Stomach (tissue), 9 donors: Measurements from ENCODE around the gene CFAP299. TPM values are rescaled to one million over a fixed set of nuclear protein-coding genes. Genes with fewer than 3 reads are reported as not detected.

ENCODE experiments used
- DNase-seq, 2 donors: peaks; one replicate each; pipeline versions ENCODE4 v3.0.0 to v3.0.0-alpha.2; 2013 to 2019
- H3K27ac ChIP-seq, 5 donors: fragments of 200-600 bp in 4 of 5; sonication (generic) in 4 of 5; one replicate each; pipeline ENCODE4 v1.5.1; 2013 to 2019; ENCODE audit warnings: mild to moderate bottlenecking in 1 of 5, moderate library complexity in 1 of 5
- H3K27me3 ChIP-seq, 3 donors: fragments of 200-600 bp; sonication (generic); one replicate each; pipeline ENCODE4 v1.5.1; 2017 to 2019; ENCODE audit warnings: mixed run types in 1 of 3
- H3K36me3 ChIP-seq, 4 donors: fragments of 200-600 bp; sonication (generic); 1 replicate in 3 of 4; 2 replicates in 1 of 4; pipeline ENCODE4 v1.5.1; 2016 to 2019
- H3K4me1 ChIP-seq, 4 donors: fragments of 200-600 bp; sonication (generic); one replicate each; pipeline ENCODE4 v1.5.1; 2016 to 2019
- H3K4me3 ChIP-seq, 4 donors: fragments of 200-600 bp; sonication (generic) in 3 of 4; one replicate each; pipeline ENCODE4 v1.5.1; 2016 to 2019; ENCODE audit warnings: mild to moderate bottlenecking in 1 of 4
- H3K9me3 ChIP-seq, 4 donors: fragments of 200-600 bp; sonication (generic); one replicate each; pipeline ENCODE4 v1.5.1; 2016 to 2019
- CTCF ChIP-seq, 7 experiments: fragments of 450-650 bp in 4 of 7; fragments of 200-600 bp in 3 of 7; sonication (generic) in 3 of 7; IDR thresholded peaks; one replicate each; pipeline ENCODE4 v1.5.1; 2016 to 2019; ENCODE audit warnings: antibody characterized with exemption in 7 of 7, control low read depth in 2 of 7, mild to moderate bottlenecking in 1 of 7
- EP300 ChIP-seq: sonication (generic); formaldehyde crosslinking; IDR thresholded peaks from one replicate; pipeline ENCODE4 v1.6.1; 2017; ENCODE audit warnings: antibody characterized with exemption
- POLR2A ChIP-seq, 4 donors: fragments of 450-650 bp; IDR thresholded peaks; one replicate each; pipeline ENCODE4 v1.6.1; 2016; ENCODE audit warnings: antibody characterized with exemption in 4 of 4, control low read depth in 2 of 4, mild to moderate bottlenecking in 1 of 4, moderate library complexity in 1 of 4
- POLR2AphosphoS5 ChIP-seq, 3 donors: sonication (generic); formaldehyde crosslinking; IDR thresholded peaks; one replicate each; pipeline ENCODE4 v1.6.1; 2016; ENCODE audit warnings: antibody characterized with exemption in 3 of 3
- WGBS, 5 donors: extraction: QIAGEN DNeasy Blood & Tissue Kit in 3 of 5; methylation state at CpG; one replicate each; pipeline versions ENCODE4 v1.1.5 to v1.1.7; 2013 to 2018; 5-methylcytosine and 5-hydroxymethylcytosine counted together
- intact Hi-C: fragments of 100-400 bp; cut with DNase I; formaldehyde crosslinking; loops from one replicate; pipeline ENCODE4 v1.15.1; 2023; ENCODE audit warnings: low total_unique reads
- polyA plus RNA-seq, 3 donors: library from polyadenylated mRNA; stranded (reverse); fragments of 200-250 nt; gene quantifications; one replicate each; pipeline ENCODE4 v1.2.3, GENCODE V29; 2013
- total RNA-seq, 5 donors: library from RNA; depleted of rRNA; stranded (reverse); fragments of >200 nt; gene quantifications; one replicate each; pipeline versions ENCODE4 v1.1.0 to v1.2.3, GENCODE V29; 2014 to 2016
- donor health status: healthy with polysubstance abuse.
- donor health status: Bipolar disorder and iron deficiency.
- donor health status: healthy.

The CFAP299 gene
- total and polyA plus RNA-seq, 8 donors = 0.73 TPM; not detected in 7

- H3K36me3 ChIP-seq = no peaks in the 10 kb centered on the region
- H3K4me3 ChIP-seq = no peak overlapping the region
- peaks cover 0 to 13% (median 0%) of the 10 kb centered on the region in 4 donors for H3K4me1 ChIP-seq
- H3K27ac ChIP-seq = no peak overlapping the region
- no peaks in the 10 kb centered on the region for H3K9me3 ChIP-seq
- TF ChIP-seq POLR2A (IDR thresholded peaks at IDR 0.05) (no peak), CTCF (IDR thresholded peaks at IDR 0.05) (no peak), POLR2AphosphoS5 (IDR thresholded peaks at IDR 0.05) (no peak), EP300 (no peak)
- intact Hi-C loops = no loop called here
- no peak for DNase-seq
- no peaks in the 10 kb centered on the region for H3K27me3 ChIP-seq
- 72 to 85% (median 79%) methylated on average over 3 of the region's 3 CpGs for WGBS, 5 donors
These were observed 140.3 kb downstream of the CFAP299 start for GRCh38 chr4:80475798-80476197.

GRCh38 chr4:80484712-80485111 is 149.2 kb downstream of the CFAP299 start:
- no peak for DNase-seq
- H3K27me3 ChIP-seq = no peaks in the 10 kb centered on the region
- H3K27ac ChIP-seq = no peak overlapping the region
- H3K4me1 ChIP-seq = no peaks in the 10 kb centered on the region
- TF ChIP-seq POLR2A (IDR thresholded peaks at IDR 0.05) (no peak), POLR2AphosphoS5 (IDR thresholded peaks at IDR 0.05) (no peak), CTCF (IDR thresholded peaks at IDR 0.05) (no peak), EP300 (no peak)
- intact Hi-C loops = no loop called here
- H3K36me3 ChIP-seq = no peaks in the 10 kb centered on the region
- no peak overlapping the region for H3K4me3 ChIP-seq
- 87 to 95% (median 92%) methylated on average over 2 of the region's 2 CpGs for WGBS, 5 donors
- H3K9me3 ChIP-seq = no peaks in the 10 kb centered on the region

DNA sequence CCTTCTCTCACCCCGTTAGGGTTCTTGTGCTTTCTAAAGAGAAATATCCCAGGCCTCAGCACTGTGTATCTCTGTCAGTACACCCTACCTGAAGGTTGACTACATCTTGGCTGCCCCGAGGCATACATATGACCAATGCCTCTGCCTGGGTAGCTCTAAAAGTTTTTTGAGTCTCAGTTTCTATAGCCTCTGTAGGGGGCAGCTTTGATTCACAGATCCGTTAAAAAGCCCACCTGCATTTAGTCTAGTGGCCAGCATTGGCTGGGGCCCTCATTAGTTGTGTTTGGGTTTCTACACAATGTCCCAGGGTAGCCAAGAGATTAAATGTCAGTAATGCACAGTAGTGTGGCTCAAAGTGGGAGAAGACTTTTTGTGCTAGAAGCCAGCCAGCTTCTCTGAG is 151.1 kb downstream of the CFAP299 start:
- 68 to 87% (median 77%) methylated on average over 3 of the region's 3 CpGs for WGBS, 5 donors
- DNase-seq = no peak
- Histone ChIP-seq H3K27ac (no peak overlapping the region), H3K4me1 (no peaks in the 10 kb centered on the region), H3K9me3 (no peaks in the 10 kb centered on the region), H3K27me3 (no peaks in the 10 kb centered on the region), H3K36me3 (no peaks in the 10 kb centered on the region), H3K4me3 (no peak overlapping the region)
- TF ChIP-seq CTCF (IDR thresholded peaks at IDR 0.05) = no peak
- TF ChIP-seq POLR2AphosphoS5 (IDR thresholded peaks at IDR 0.05) = no peak
- no peak for TF ChIP-seq POLR2A (IDR thresholded peaks at IDR 0.05)
- no peak for TF ChIP-seq EP300
- intact Hi-C loops = no loop called here

GRCh38 chr4:80489798-80490197 is 154.3 kb downstream of the CFAP299 start:
- intact Hi-C loops = no loop called here
- Histone ChIP-seq H3K4me3 (no peak overlapping the region), H3K36me3 (no peaks in the 10 kb centered on the region), H3K27me3 (no peaks in the 10 kb centered on the region), H3K27ac (no peak overlapping the region), H3K9me3 (no peaks in the 10 kb centered on the region), H3K4me1 (no peaks in the 10 kb centered on the region)
- 74 to 90% (median 84%) methylated on average over 4 of the region's 4 CpGs for WGBS, 5 donors
- TF ChIP-seq POLR2AphosphoS5 (IDR thresholded peaks at IDR 0.05) = no peak
- no peak for TF ChIP-seq CTCF (IDR thresholded peaks at IDR 0.05)
- no peak for TF ChIP-seq POLR2A (IDR thresholded peaks at IDR 0.05)
- TF ChIP-seq EP300 = no peak
- no peak for DNase-seq
